Frontal cortex (tissue), 4 donors: ENCODE measurements around the gene SPAG16. TPM values are rescaled to one million over a fixed set of nuclear protein-coding genes. Genes with fewer than 3 reads are reported as not detected.

Experiments
- DNase-seq, 2 donors: peaks; one replicate each; pipeline ENCODE4 v3.0.0; 2012; ENCODE audit warnings: low spot score in 2 of 2
- FAIRE-seq: peaks from 2 replicates; lab custom pipeline; 2012; peaks lifted over from hg19 to GRCh38; lab: Jason Lieb, UNC
- small RNA-seq: library from RNA; depleted of rRNA; stranded (forward); fragments of <200 nt; gene quantifications from one replicate; pipeline ENCODE3, GENCODE V24; 2014
- total RNA-seq: library from RNA; depleted of rRNA; stranded (reverse); fragments of >200 nt; gene quantifications from one replicate; pipeline ENCODE4 v1.2.3, GENCODE V29; 2014
- donor health status: control.
- donor health status: control.
- donor health status: control.

Gene SPAG16
- total RNA-seq, 1 donor from 2014 or later, result 87.6 TPM

GRCh38 chr2:214382229-214382628, 1098.0 kb downstream of the SPAG16 start:
- DNase-seq, result no peak
- no peak for FAIRE-seq

DNA sequence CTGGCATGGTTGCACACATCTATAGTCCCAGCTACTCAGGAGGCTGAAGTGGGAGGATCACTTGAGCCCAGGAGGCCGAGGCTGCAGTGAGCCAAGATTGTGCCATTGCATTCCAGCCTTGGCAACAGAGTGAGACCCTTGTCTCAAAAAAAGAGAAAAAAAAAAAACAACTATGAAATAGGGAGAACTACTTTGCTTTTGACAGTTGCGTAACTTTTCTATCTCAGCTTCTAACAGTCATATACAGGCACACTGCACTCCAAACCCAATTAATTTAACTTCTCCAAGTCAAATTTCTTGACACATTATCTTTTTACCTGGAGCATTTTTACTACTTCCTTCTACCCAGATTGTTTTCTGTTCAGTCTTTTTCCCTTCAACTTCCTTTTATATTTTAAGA, 1102.5 kb downstream of the SPAG16 start:
- no peak for FAIRE-seq

GRCh38 chr2:214389334-214389733, 1105.1 kb downstream of the SPAG16 start:
- FAIRE-seq (no peak), DNase-seq (no peak)

More for the DNA sequence above, 1102.5 kb downstream of the SPAG16 start:
- DNase-seq, result no peak

- no peak for DNase-seq
- no peak for FAIRE-seq
Measured at GRCh38 chr2:214393796-214394195, 1109.5 kb downstream of the SPAG16 start.

DNA sequence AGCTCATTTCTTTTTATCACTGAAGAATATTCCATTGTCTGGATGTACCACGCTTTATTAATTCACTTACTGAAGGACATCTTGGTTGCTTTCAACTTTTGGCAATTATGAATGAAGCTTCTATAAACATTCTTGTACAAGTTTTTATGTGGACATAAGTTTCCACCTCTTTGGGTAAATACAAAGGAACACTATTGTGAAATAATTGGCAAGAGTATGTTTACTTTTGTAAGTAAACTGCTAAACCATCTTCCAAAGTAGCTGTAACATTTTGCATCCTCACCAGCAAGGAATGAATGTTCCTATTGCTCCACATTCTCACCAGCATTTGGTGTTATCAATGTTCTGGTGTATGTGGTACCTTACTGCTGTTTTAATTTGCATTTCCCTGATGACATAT, 1110.8 kb downstream of the SPAG16 start:
- FAIRE-seq (no peak), DNase-seq (no peak)

DNA sequence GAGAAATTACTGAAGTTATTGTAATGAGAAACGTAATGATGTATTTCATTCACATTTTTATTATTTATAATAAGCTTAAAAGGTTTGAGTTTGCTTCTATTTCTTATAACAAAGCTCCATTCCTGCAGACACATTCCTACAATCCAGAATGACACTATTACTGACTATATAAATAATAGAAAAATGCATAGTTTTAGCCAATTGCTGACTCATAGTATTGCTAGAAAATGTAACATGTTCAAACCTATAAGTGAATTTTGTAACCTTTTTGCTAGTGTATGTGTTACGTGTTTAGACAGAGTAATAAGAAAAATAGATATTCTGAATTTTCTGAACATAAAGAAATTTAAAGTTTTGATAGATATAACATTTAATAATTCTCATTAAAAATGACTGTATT, 1117.3 kb downstream of the SPAG16 start:
- DNase-seq, result no peak
- FAIRE-seq, result peak; percentile 42

DNA sequence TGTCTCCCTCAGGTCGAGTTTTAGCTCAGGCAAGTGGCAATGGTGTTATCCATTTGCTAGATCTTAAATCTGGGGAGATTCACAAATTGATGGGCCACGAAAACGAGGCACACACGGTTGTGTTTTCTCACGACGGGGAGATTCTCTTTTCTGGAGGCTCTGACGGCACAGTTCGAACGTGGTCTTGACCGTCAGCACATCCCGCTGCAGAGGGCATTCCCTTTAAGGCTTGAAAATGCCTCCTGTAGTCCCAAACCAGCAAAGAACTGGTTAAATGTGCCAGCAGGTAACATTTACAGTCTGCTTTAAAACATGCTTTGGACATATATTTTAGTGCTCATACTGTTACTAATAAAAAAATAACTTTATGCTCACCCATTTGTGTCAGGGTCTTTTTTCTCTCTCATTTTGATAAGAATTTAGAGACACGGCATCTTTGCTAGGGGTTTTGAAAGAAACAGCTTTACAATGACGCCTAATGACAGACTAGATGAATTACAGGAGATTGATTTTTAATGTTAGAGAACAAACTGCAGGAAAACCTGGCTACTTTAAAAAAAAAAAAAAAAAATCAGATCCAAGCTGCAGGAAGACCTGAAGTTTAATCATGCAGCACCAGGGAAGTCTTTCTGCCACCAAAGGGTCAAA, 1126.0 kb downstream of the SPAG16 start:
- DNase-seq, result no peak
- FAIRE-seq, result no peak

GRCh38 chr2:214410918-214411554, 1126.8 kb downstream of the SPAG16 start, which contains the start of gene VWC2L:
VWC2L (plus strand) TSS chr2:214411054; CDS start chr2:214414194, 3,140 bp downstream.
- DNase-seq, result peak; percentile 15 to 31
- no peak for FAIRE-seq

- DNase-seq, result no peak
- FAIRE-seq, result no peak
Measured at GRCh38 chr2:214412679-214413078, 1128.4 kb downstream of the SPAG16 start.

DNA sequence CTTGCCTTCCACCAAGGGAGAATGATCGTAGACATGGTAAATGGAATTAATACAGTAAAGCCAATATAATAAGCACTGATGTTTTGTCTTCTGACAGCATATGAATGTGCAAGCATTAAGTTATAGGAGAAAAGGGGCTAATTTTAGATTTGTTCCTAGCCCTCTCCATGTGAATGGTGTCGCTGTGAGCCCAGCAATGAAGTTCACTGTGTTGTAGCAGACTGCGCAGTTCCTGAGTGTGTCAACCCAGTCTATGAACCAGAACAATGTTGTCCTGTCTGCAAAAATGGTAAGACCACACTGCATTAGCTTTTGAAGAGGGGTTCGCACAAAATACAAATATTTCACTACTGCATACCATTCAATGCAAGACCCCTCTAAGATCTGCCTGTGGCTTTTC, 1152.2 kb downstream of the SPAG16 start:
- DNase-seq (no peak), FAIRE-seq (no peak)

- no peak for FAIRE-seq
- DNase-seq, result no peak
Measured at GRCh38 chr2:214450118-214450894, 1166.0 kb downstream of the SPAG16 start.

GRCh38 chr2:214451516-214452275, 1167.4 kb downstream of the SPAG16 start:
- DNase-seq (no peak), FAIRE-seq (no peak)

Small RNAs within 50 kb of the gene (small RNA-seq; reads per million reads assigned to genes)
- gene MIR4438, result not detected

Other genes with a start within 250 kb of the SPAG16 start
- 11.0 TPM for gene IKZF2, start 132.9 kb upstream of the SPAG16 start, total RNA-seq